Dedifferentiated amniotic fluid mesenchymal stem cell (primary cell): ENCODE results near the gene PODXL.
"Not testable (repeated sequence)": the region's sequence is repeated elsewhere in the genome, so short reads cannot be mapped to it uniquely, and the experiment has no call there.

ENCODE experiments used
- DNase-seq: peaks from one replicate; pipeline ENCODE4 v3.0.0-alpha.2; 2016; ENCODE audit errors: extremely low spot score

Gene PODXL

GRCh38 chr7:131538071-131538812 is 18.2 kb downstream of the PODXL start:
- DNase-seq, result peak; percentile 34

DNA sequence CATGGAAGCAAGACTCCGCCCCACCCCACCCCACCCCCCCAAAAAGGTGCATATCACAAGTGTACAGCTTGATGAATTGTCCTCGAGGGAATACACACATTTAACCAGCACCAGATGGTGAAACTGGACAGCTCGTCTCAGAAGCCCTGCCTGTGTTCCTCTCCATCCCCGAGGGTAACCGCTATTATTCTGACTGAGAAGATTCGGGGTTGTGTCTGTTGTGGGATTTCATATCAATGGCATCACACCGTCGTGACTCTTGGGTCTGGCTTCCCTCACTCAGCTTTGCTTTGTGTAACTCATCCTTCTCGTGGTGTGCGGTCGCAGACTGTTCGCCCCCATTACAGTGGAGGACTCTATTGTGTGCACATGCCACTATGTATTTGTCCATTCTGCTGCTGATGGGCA is 18.9 kb downstream of the PODXL start:
- DNase-seq, result no peak

DNA sequence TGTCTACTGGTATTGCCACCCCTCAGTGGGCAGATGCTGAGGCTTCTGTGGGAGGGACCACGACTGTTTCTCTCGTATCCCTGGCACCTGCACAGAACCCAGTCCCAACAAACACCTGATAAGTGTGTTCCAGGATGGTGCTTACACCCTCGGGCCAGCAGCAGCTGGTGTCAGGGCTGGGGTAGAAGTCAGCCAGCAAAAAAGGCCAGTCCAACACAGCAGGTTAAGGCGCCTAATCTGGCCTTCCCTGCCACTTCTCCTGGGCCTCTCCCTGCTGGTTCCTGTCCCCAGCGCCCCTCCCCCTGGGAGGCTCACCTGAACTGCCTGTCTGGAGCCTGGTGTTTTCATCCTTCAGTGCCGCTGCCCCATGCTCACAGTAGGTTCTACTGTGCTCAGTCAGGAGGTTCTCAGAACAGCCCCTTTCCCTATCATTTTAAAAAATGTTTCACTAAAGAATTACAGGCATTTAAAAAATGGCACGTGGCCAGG is 20.0 kb downstream of the PODXL start:
- no peak for DNase-seq

DNA sequence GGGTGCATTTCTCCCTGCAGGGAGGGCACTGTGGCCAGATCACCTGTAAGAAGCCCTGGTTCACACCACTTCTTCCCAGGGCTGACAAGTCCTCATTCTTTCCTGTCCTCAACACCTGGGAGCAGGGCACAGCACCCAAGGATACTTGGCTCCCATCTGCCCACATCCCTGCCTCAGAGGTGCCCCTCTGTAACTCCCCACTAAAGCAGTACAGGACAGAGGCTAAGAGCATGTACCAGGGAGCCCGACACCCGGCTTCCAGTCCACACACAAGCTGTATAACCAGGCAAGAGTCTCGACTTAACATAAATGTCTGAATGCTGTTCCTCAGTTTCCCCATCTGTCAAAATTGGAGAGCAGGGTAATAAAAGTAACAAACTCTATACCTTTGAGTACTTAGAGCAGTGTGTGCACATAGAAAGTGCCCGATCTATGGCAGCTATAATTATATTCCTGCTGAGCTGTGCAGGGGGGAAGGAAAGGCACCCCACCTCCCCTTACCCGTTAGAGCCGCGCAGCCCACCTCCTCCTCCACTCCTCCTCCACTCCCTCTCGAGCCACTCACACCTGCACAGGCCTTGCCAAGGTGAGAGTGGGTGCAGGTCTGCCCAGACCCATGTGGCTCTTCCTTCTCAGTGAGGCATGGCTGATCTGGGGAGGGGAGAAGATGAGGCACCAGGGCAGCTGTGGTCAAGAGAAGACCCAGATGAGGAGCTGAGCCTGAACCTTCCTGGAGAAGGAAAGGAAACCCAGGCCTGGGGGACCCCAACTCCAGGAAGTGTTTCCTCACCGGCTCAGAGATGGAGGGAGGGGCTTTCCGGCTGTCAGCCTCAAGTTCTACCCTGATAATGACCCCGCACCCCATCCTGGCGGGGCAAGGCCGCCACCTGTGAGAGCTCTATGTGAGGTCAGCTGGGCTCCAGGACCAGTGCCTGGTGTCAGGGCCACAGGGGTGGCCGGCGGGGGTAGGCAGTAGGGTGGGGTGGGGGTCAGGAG is 22.6 kb downstream of the PODXL start:
- DNase-seq, result no peak

DNA sequence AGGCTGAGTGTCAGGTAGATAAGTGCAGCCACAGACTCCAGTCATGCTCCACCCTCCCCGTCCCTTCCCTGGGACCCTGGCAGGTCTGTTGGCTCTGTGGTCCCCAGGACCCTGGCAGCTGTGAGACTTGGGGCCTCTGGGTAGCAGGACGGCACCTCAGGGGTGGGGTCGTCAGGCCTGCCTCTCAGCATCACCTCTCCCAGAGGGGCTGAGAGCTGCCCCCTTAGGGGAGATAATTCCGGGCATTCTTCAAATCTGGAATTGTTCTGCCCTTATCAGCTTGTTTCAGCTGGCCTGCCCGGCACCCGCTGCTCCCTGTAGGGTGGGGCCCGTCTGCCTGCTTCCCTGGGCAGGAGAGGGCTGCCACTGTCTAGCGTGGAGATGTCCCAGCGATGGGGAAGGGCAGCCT is 23.3 kb downstream of the PODXL start:
- no peak for DNase-seq

DNA sequence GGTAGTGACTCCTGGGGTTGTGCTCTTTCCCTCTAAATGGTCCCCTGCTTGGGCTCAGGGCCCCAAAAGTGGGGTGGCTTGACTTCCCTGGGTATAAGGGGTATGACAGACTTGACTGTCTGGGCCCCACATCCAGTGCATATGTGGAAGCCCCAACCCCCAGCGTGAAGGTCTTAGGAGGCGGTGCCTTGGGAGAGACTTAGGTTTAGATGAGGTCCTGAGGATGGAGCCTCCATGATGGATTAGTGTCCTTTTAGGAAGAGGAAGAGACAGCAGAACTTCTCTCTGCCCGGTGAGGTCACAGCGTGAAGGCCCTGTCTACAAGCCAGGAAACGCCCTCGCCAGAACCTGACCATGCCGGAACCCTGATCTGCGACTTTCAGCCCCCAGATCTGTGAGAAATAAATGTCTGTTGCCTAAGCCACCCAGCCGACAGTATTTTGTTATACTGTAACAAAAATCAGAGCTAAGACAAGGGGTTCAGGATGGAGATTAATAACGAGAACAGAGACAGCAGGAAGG is 23.8 kb downstream of the PODXL start:
- no peak for DNase-seq

GRCh38 chr7:131530137-131530536 is 26.3 kb downstream of the PODXL start:
- no peak for DNase-seq

GRCh38 chr7:131529617-131530016 is 26.8 kb downstream of the PODXL start:
- no peak for DNase-seq

DNA sequence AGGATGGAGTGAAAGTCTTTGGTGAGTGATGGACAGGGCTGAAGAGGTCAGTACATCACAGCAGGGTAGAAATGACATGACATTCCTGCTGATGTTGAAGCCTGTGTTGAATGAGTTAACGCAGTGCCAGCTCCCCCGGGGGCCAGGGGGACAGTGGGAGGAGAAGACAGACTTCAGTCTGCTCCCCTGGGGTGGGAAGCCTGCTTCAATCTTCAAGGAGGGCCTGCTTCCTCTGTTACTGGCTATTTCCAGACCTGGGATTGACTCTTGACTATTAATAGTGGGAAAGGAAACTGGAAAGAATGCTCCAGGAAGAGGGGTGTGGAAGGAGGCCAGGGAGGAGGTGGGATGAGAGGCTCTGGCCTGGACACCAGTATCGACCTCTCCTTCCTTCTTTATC is 27.2 kb downstream of the PODXL start:
- no peak for DNase-seq

DNA sequence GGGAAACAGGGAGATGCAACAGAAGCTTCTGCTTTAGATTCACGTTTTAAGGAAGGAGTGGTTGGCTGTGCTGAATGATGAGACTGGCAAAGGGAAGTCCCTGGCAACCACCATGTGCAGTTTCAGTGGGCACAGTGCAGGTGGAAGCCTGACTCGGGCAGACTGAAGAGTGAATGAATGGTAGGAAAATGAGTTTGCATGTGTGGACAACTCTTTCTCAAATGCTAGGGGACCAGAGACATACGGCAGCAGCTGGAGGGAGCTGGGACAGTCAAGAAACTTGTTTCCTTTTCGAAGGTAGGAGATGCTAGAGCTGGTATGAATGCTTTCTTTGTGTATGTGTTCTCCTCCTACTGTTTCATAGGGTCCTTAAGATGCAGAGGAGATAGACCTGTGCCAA is 29.0 kb downstream of the PODXL start:
- no peak for DNase-seq

DNA sequence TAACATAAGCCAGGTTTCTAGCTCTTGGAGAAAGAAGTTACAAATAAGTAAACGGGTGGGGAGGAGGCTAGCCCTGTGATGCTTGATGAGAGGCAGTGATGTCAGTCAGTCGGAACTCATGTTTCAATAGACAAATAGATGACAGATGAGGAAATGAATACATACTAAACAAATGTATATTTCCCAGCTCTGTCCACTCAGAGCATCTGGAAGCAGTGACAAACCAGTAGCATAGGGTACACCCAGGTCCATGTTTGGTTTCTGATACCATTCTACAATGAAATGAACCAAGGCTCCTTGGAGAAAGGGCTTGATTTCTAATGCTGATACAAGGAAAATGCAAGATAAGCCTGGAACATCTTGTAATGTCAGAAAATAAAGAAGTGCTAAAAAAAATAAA is 30.6 kb downstream of the PODXL start:
- no peak for DNase-seq

- DNase-seq, result no peak
Observed at GRCh38 chr7:131524703-131525102, 31.7 kb downstream of the PODXL start.

- no peak for DNase-seq
Observed at GRCh38 chr7:131524115-131524514, 32.3 kb downstream of the PODXL start.

- DNase-seq, result no peak
Observed at GRCh38 chr7:131522325-131522930, 34.0 kb downstream of the PODXL start.

DNA sequence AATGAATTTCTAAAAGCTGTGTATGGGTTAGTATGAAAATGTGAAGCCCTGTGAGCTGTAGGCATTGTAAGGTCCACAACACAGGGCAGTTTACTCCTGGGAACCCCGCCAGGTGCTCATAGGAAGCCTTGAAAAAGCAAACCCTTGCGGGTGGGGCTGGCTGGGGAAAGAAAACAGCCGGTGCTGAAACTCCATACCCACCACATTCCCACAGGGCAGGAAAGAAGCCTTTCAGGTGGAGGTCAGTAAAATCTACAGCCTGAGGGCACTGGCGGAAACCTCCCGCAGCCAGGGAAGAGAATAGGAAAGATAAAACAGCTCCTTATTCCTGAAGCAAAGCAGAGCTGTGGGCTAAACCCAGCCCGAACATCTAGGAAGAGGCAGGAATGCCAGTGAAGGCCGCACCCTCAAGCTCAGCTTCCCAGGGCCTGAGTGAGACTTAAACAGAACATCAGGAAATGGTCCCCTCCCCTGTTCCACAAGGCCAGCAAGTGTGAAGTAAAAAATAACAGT is 34.7 kb downstream of the PODXL start:
- no peak for DNase-seq

DNA sequence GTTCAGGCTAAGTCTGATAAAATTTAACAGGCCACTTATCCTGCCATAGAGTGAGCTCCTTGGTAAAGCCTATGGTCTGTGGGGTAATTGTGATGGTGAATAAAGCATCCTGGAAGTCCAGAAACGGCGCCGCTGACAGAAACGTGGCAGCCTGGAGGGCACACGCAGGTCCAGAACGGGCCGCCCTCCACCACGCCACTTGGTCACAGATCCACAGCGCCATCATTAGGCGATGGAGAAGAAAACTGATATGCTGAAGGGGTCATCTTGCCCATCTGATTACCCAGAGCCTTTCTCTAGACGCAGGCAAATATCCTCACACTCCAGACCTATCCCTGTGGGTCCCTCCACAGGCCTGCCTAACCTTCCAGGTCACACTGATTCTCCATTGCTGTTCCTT is 37.8 kb downstream of the PODXL start:
- no peak for DNase-seq

DNA sequence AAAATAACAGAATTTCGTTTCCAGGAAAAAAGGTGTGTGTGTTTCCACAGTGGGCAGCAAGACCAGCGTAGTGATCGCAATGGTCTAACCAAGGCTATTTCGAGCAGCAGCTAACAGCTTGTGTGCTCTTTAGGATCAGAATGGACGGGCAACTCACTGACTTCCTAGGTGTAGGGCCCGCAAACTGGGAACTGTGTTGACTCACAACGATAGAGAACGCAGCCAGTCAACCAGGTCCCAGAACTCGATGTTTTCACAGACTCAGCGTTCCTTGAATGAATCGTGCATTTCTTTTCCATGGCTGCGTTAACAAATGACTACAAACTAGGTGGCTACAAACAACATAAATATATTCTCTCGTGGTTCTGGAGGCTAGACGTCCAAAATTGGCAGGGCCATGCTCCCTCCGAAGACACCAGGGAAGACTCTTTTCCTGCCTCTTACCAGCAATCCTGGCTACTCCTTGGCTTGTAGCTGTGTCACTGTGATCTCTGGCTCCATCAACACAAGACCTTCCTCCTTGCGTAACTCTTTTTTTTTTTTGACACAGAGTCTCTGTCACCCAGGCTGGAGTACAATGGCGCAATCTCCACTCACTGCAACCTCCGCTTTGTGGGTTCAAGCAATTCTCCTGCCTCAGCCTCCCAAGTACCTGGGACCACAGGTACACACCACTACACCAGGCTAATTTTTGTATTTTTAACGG is 39.1 kb downstream of the PODXL start:
- DNase-seq, result no peak

DNA sequence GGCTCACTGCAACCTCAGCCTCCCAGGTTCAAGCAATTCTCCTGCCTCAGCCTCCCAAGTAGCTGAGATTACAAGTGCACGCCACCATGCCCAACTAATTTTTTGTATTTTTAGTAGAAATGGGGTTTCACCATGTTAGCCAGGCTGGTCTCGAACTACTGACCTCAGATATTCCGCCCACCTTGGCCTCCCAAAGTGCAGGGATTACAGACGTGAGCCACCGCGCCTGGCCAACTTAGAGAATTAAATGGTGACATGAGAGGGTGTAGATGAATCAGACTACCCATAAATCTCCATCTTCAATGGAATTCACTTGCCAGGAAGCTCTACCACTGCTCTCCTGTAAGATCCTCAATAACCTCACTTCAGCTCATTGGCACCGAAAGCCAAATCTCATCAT is 41.0 kb downstream of the PODXL start:
- not testable (repeated sequence) for DNase-seq

- peak; percentile 71 for DNase-seq
Observed at GRCh38 chr7:131513245-131514061, 43.0 kb downstream of the PODXL start.
